GM18907 (cell line): ENCODE data around the gene ENOX1.

Source experiments
- ATAC-seq: cut with Tn5 transposase; IDR thresholded peaks from one replicate; pipeline ENCODE4 v1.9.1; 2021; ENCODE audit warnings: mild to moderate bottlenecking, moderate library complexity; ENCODE audit not compliant: unreplicated experiment

ENOX1 gene

DNA sequence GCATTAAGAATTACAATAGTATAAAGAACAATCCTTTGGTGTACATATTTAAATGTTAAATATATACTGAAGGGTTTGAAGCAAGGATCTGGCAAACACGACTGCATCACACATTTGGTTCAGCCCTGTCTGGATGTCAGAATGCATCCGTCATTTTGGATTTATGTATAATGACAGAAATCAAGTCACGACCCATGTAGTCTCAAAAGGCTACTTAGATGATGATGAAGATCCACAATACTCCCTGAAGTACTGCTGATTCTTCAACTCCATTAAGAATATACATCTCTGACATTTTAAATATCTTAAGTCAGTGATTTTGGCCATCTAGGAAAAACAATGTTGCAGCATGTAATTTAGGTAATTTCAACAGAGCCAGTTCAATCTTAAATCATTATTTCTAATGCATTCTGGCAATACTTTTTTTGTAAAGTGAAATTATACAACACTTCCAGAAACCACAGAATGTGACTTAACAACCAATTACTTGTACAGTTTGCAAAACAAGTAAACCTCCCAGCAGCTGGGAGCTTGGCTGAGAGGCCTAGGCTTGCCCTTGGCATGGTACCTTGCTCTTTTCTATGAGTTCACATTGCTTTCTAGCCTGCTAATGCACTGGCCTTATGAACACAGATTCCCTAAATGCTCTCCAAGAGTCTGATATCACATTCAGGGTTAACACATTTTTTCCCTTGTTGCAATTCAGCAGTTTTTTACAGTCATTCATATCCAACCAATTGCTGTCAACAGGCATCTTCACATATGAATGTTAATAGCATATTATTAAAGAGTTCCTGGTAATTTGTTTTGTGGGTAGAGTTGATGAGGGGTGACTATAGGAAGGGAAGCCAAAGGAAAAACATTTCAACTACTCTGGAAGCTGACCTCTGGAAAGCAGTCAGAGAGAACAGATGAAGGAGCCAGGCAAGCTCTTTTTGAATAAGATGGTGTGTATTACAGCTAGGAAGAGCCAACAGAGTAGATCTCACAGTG lies 175.2 kb downstream of the ENOX1 start:
- no peak for ATAC-seq

DNA sequence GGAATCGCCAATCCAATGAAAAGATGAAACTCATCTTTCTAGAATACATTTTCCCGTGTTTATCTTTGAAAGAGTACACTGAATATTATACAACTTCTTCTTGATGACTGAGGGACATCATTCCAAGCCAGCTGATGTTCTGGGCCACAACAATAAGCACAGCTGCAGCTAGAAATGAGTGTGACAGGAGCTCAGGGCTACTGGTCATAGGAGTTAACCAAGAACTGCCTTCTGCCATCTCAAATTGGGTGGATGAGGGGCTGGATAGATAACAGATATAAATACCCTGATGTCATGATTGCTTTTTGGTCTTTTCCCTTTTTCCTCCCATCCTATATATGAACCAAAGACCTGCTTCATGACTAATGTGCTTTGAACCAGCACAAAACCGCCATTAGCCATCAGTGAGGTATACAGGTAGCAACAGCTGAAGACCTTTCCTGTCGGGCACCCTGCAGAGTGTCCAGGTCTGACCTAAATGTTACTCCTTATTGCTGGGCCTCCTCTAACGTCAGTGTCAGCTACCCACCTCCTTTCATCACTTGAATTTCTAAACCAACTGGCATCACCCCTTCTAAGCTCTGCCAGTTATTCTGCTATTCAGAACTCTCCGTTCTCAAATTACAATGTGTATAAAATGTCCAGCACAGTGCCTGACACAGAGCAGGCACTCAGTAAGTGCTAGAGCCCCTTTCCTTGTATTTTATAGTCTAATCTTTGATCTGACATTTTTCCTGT lies 178.2 kb downstream of the ENOX1 start:
- ATAC-seq, result no peak

DNA sequence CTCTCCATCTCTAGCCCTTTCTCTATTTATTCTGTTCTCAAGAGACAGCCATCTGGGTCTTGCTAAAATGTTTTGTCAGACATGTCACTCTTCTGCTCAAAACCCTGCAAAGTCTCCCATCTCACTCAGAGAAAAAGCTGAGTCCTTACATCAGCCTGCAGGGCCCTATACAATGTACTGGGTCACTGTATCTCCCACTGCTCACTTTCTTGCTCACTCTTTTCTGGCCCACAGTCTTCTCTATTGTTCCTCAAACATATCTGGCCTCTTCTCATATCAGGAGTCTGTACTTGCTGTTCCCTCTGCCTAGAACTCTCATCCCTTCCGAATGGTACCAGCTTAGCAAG lies 189.2 kb downstream of the ENOX1 start:
- ATAC-seq, result no peak

DNA sequence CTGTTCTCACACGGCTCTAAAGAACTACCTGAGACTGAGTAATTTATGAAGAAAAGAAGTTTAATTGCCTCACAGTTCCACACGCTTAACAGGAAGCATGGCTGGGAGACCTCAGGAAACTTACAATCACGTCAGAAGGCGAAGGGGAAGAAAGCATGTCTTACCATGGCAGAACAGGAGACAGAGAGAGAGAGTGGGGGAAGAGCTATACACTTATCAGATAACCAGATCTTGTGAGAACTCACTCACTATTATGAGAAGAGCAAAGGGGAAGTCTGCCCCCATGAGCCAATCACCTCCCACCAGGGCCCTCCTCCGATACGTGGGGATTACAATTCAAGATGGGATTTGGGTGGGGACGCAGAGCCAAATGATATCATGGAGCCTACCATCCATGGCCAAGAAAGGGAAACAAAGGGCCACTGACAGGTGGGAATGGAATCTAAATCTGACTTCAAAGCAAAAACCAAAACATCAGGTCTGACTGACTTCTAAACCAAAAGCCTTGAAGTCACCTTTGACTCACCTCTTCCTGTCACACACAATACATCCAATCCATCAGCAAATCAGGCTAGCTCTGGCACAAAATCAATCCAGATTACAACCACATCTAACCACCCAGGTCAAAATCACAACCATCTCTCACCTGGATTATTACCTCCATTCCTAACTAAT lies 189.7 kb downstream of the ENOX1 start:
- no peak for ATAC-seq

DNA sequence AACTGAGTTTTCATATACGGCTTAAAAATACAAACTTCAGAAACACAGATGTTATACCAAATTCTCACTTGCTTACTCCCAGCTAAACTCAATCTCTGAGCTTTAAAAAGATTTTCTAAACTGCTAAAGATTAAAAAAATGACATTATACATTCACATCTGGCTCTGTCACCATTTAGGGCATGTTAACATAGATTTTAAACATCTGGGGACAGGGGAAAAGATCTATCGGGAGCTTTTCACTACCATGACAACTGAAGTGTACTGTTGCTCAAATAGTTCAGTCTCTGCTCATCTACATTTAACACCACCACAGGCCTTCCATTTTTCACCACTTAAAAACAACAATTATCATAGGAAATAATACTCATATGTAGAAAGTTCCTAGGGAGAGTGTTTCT lies 190.8 kb downstream of the ENOX1 start:
- no peak for ATAC-seq

DNA sequence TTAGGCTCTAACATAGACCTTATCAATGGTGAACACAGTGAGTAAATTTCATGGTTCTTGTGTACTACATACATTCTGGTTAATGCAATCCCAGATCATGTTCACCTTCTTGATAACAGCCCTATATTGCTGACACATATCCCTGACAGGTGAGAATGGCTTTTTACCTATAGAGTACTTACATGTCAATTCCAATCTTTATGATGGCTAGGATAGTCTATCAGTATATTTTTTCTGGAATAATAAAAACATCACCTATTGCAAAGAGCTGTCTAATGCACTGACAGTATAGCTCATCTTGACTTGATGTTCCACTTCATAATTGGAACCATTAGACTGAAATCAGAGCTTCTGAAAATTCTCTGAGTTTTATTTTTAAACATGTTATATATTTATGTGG lies 199.4 kb downstream of the ENOX1 start:
- no peak for ATAC-seq

DNA sequence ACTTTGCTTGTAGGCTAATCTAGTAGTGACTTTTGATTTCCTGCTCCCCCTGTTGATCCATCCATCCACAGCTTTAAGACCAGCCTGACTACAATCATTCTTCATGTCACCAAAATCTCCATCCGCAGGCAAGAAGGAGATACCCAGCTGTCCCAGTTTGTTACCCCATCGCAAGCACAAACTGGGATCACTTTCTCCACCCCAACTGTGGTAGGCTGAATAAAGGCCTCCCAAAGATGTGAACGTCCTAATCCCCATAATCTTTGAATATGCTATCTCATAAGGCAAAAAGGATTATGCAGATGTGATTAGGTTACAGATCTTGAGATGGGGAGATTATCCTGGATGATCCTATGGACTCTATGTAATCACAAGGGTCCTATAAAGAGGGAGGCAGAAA lies 202.0 kb downstream of the ENOX1 start:
- ATAC-seq, result no peak

DNA sequence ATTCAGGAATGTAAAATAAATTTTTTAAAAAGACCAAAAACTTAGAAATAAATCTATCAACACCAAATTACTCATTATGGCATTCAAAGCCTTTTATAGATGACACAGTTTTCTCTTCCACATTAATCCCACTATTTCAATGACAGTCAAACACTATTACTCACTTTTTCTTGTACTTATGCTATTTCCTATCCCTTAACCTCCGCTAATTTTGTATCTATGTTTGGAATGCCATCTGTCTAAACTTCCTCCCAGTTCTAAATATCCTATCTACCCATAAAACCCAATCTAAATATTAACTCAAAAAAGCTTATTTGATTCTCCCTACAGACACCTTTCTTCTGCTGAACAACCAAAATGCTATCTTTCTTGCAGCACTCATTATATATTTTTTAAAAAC lies 203.5 kb downstream of the ENOX1 start:
- ATAC-seq, result no peak

DNA sequence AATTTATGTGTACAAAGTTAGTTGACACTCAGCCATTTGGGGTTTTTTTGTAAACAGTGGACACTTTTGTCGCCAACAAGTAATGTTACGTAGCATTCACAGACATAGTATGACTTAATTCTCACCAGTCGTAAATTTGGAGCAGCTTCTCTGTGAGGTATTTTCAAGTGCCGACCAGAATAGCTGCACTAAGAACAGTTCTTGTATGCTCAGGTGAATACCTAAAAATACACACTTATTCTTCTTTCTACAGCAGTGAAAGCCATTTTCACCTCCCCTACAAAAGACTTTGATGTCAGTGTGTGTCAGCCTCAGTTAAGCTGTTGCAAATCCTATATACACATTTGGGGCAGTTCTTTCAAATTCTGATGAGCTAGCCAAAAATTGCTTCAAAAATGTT lies 206.5 kb downstream of the ENOX1 start:
- no peak for ATAC-seq

DNA sequence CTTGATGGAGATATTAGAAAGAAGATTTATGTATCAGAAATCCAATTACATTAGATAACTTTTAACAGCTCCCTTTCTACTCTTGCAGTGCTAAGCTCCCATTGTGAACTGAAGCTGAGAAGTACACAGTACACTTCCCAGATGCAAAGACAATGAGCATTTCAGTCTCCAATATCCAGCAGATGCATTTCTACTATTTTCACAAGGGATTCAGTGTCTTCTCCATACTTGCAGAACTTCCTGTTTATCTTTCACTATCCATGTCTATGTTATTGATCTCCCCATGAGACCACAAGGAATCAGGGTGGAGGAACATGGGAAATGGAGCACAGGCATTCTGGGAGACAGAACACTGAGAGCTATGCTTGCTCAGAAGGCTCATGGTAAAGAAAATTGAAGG lies 207.5 kb downstream of the ENOX1 start:
- no peak for ATAC-seq

DNA sequence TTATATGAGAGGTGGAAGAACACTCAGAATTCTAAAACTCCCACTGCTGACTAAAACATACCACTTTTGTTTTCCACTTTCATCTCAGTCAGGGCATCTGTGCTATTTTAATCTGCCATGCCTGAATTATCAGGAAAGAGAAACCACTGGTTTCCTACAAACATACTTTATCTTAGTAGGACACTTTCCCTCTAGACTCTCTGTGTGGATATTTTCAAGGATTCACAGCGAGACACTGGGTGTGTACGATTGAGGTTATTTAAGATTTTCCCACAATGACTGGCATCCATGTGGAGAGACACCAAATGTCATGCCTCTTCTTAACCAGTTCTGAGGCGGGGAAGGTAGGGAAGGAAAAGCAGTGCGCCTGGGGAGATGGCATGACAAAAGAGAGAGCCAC lies 212.2 kb downstream of the ENOX1 start:
- ATAC-seq, result no peak

DNA sequence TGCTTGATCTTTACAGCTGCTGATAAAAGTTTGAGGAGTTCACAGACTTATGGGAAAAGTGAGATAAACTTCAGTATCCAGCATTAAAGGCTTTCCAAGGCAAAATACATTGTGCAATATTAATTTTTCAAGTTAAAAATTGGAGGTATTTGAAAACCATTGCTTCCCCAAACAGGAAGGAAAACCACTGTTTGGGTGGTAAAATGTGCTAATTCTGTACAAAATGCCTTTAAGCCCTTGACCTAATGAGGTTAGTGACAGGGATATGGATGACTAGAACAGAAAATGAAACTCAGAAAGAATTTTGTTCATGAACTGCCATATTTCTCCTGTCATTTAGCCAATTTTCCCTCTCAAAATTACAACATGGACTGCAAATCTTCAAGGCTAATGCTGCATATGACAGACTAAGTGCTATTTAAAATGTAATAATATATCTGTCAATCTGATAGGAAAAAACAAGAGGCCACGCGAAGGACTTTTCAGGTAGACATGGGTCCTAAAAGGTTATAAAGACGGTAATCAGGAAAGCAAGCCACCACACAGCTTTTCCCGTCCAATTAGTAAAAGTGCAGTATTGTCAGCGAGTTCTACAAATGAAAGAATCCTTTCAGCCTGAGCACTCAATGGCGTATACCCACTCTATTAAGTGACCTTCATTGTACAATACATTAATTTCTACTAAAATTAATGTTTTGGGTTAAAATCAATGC lies 212.8 kb downstream of the ENOX1 start:
- no peak for ATAC-seq

DNA sequence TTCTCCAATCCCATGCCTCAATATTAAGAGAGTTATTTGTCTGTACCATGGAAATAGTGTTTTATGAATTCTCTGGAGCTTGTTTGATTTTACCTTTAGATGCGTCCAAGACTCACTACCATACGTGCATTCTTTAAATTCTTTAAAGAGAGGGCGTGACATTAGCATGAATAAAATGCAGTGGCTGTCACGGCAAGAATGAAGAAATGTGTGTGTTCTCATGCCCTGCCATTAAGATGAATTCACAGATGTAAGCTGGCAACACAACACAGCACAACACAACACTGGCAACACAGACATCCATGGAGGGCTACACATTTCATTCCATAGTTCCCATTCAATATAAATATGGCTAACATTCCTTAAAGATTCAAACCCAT lies 213.4 kb downstream of the ENOX1 start:
- no peak for ATAC-seq

DNA sequence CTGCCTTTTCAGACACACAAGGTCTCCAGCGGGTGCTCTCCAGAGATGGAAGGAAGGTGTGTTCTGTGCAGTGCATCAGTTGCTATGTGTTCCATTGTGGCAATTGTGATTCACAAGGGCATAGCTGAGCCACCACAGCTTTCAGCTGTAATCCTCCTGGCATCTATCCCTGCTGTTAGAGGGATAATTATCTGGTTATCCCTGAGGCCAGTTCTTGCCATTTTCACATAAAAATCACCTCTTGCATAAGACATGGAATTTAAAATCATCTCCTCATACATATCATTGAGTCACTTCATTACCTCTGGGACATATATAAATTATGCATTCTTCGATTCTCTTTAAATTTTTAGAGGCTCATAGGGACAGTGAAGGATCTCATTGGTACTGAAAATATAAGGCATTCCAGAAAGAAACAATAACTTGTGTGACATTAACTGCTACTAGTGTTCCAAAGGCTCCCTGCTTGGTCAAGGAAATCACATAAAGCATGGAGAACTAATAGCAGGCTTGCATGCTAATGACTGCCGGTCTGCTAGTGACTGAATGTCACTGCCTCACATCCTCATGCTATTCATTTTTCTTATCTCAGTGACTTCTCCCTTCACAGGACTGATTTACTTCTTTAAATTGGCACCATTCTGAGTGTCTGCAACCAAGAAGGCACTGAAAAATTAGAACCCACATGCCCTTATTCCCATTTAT lies 214.0 kb downstream of the ENOX1 start:
- ATAC-seq, result no peak

DNA sequence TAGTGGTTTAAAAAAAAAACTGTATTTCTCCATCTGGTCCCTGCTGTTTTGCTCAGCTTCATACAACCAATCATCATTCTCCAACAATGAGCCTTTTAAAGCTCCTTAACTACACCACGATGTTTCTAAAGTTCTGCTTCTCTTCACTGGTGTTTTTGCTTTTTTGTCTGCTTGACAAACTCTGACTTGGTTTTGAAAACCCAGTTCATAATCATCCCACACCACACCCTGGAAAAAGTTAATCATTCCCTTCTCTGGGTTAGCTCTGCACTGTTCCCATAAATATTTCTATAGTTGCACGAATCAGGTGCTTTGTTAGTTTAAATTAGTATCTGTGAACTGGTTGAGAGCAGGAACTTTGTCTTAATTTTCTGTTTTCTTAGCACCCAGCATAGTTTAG lies 217.1 kb downstream of the ENOX1 start:
- ATAC-seq, result no peak

DNA sequence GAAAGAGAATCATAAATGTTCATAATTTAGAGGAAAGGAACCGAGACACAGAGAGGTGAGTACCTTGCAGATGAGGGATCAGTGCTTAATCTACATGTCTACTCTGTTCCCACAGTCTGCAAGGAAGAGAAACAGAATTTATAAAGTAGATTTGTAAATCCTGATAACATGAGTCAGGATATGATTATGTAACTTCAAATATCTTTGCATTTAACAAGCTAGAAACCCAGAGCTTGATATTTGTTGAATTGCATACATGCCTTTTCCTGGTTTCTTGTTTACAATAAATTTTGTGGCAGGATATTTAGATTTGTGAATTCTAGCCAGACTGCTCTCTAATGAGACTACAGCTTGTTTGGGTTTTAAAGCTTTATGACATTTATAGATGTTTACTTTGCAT lies 219.2 kb downstream of the ENOX1 start:
- no peak for ATAC-seq

DNA sequence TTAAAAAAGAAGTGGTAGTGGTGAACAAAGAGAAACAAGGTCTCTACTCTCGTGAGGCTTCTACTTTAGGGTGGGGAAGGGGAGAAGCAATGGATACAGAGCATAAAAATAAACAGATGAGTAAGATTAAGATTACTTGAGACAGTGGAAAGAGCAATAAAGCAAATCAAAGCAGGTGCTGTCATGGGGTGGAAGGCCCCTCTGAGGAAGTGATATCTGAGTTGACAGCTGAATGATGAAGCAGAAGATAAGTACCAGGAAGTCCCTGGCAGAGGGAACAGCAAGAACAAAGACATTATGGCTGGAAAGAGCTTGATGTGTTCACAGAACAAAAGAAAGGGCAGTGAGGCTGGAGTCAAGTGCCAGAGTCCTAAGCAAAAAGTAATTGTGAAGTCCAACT lies 221.8 kb downstream of the ENOX1 start:
- no peak for ATAC-seq

DNA sequence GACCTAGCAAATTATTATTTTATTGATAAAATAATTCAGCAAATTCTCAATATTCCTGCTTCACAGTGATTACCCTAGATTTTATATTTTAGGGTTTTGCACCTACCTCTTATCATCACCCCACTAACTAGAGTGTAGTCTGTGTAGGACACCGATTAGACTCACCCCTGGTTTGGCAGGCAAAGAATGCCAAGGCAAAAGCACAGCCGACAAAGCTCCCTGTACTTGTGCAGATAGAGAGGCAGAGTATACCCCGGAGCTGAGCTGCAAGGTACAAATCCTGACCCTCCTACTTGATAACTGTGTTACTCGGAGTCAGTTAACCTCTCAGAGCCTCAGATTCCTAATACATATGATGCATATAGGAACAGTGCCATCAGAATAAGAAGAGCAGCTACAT lies 225.7 kb downstream of the ENOX1 start:
- ATAC-seq, result no peak

DNA sequence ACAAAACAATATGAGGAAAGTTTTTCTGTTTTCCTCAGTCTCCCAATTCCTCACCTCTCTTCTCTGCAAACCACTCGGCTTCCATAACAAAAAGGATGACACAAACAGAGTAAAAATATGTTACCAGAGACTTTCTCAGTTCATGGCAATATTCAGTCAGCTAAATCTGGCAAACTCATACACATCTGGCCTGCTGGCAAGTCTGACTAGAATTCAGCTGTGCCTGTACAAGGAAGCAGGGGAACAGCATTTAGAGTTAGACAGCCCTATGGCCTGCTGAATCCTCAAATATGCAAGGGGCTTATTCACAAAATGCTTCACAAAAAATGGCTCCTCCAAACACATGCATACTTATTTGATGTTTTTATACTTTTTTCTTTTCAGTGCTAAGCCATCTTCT lies 227.8 kb downstream of the ENOX1 start:
- ATAC-seq, result no peak

DNA sequence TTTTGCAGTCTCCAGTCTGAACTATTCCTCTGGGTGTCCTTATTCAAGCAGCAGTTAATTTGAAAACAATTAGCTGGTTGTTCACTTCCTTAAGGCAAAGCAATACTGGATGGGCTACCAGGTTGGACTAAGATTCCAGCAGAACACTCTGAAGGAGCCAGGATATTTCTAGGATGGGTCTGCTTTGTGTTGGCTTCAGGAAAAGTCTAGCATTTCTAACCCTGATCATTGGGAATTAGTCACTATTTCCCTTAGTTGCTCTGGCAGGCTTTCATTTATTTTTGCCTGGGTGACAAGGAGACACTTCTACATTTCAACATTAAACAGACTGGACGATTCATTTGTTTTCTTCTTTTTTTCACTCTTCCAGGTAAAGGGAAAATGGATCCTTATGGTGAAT lies 228.4 kb downstream of the ENOX1 start:
- ATAC-seq, result no peak

DNA sequence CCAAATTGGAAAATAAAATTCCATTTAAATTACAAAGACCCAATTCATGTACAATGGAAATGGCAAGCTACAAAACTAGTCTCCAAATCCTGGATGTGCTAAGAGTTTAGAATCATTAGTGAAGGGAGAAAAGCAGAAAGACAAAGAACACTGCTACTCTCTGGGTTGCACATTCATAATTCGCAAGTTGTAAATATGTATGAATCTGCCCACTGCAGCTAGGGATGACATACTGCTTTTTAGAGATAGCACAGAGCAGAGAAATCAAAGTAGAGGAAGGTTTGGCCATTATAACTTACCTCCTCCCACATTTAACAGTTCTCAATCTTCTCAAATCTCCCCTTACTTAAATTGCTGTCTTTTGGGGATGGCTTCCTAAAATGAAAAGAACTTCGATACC lies 231.1 kb downstream of the ENOX1 start:
- no peak for ATAC-seq
